T1000 (cell line): ENCODE data around the gene ADAM17.
"Not testable (repeated sequence)": the region's sequence is repeated elsewhere in the genome, so short reads cannot be mapped to it uniquely, and the experiment has no call there.

Experiments used
- DNase-seq: peaks from one replicate; lab custom pipeline; 2025; ENCODE audit warnings: mixed read lengths; lab: John Stamatoyannopoulos, UW

Gene ADAM17

DNA sequence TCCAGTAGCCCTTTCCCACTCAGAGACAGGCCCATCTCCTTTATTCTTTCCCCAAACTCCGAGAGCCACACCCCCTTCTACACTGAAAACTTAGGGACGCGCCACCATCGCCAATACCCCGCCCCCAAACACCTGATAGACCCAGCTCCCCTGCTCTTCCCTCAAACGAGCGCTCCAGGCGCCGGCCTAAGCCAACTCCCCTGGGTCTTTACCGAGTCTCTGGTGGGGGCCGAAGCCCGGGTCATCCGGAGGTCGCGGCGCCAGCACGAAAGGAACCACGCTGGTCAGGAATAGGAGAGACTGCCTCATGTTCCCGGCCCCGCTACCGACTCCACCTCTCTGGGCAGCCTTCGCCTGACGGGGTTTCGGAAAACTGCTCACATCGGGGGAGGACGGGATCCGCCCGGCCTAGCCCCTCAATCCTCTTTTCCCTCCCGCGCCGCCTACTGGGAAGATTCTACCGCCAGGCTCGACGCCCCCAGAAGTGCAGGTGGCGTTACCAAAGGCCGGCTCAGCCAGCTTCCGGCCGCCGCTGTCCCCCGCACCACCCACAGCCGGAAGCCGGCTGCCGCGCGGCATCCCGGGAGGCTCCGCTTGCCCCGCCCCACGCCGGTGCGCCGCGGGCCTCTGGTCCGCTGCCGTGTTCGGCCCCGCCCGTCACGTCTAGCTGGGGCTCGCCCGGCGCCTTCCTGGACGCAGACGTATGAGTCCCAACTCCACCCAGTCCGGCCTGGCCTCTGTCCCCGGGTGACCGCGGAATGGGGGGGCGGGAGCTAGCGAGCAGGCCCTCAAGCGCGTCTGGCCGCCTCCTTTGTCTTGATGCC is at the start of gene ADAM17:
ADAM17 (minus strand) TSS at position 534 of the 824 bp plus-strand sequence; CDS start at position 309, 225 bp downstream.
- peak; percentile 94 for DNase-seq

DNA sequence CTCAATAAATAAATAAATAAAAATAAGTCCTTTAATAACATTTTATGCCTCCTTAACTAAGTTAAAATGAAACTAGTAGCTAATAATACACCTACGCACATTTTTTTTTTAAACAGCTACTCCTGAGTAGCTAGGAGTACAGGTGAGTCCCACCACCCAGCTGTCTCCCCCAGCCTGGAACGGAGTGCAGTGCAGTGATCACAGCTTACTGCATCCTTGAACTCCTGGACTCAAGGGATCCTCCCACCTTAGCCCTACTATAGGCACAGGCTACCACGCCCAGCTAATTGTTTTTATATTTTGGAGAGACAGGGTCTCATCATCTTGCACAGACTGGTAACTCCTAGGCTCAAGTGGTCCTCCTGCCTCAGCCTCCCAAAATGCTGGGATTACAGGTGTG is 46.8 kb upstream of the ADAM17 start:
- no peak for DNase-seq

- no peak for DNase-seq
Measured at GRCh38 chr2:9601397-9601796, 45.8 kb upstream of the ADAM17 start.

- no peak for DNase-seq
Measured at GRCh38 chr2:9599430-9599829, 43.8 kb upstream of the ADAM17 start.

DNA sequence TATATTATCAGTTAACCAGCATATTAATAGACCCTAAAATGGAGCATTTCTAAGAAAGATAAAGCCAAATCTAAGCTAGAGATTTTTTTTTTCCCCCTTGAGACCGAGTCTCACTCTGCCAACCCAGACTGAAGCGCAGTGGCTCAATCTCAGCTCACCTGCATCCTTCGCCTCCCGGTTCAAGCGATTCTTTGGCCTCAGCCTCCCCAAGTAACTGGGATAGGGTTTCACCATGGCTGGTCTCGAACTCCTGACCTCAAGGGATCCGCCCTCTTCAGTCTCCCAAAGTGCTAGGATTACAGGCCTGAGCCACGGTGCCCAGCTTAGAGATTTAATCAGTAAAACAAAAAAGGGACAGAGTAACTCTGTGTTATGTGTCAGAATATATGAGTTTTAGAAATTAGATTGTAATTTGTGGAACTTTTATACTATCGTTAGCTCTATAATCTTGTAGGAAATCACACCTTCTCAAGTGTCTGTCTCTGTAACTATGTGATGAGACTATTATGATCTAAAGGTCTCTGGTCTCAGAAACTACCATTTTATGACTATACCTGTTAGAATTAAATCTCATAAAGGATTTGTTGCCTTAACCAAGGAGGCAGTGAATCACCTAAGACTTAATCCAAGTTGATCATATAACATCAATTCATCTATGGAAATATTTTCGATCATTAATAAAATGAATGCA is 41.1 kb upstream of the ADAM17 start:
- no peak for DNase-seq

DNA sequence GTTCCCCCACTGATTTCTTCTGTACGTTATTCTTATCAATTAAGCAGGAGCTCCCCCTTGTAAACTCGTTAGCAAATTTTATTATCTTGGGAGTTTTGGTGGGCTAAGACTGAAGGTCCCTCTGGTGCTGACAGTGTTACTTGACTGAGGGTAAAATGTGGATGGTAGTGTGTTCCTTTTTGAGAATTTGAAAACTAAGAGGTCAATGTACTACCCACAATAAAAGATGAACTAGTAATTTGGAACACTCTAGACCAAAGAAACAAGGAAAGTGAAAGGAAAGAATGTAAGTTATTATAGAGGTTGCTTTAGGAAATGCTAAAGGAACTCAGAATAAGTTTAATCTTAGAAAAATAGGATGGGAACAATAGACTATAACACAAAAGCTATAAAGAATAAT is 40.1 kb upstream of the ADAM17 start:
- DNase-seq, result no peak

DNA sequence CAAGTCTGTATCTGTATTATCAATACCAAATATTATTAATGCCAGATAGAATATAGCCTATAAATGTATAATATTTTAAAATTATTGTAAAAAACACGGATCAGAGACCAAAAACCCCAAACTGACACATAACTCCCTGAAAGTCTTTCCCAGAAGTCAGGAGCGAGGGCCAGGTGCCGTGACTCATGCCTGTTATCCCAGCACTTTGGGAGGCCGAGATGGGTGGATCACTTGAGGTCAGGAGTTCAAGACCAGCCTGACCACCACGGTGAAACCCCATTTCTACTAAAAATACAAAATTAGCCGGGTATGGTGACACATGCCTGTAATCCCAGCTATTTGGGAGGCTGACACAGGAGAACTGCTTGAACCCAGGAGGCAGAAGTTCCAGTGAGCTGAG is 39.6 kb upstream of the ADAM17 start:
- DNase-seq, result not testable (repeated sequence)

DNA sequence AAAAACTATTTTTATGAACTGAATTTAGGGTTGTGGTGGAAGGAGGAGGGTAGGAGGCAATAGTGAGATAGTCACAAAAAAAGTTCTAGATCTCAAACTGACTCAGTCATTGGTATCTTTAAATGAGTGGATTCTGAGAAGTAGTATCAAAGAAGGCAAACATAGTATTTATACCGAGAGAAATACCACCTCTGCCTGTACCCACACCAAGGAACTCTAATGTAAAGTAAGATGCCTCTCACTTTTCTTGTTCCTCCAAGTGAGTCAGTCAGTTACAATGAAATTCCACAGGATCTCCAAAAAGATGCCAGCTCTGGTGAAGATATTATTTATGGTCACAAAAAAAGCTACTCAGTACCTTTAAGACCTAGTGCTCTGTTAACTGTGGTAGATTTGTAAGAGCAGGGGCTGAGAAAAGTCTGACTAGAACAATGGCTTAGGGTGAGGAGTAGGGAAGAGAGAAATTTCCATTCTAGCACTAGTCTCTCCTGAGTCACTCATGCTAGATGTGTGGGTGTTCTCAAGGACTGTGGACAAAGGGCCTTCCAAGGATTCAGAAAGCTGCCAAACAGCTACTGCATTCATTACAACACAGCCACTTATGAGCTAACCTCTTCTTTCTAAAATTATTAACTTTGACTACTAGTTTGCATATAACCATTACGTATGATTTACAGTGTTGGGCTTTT is 38.9 kb upstream of the ADAM17 start:
- no peak for DNase-seq

DNA sequence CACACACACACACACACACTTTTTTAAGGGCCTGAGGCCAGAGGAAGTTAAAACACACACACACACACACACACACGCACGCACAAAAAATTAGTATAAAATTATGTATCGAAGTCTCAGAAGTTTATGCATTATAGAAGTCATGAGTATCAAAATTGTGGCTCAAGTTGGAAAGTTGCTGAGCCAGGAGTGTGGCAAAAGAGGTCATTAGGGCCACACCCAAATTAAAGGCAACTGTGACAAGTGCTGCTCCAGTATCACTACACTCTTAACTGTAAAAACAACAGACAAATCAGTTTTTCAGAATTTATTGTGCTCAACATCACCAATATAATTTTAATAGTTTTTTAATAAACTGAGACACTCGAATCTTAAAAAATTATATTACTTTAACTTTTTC is 38.3 kb upstream of the ADAM17 start:
- no peak for DNase-seq

GRCh38 chr2:9592699-9593098 is 37.1 kb upstream of the ADAM17 start:
- DNase-seq, result no peak

GRCh38 chr2:9590641-9591040 is 35.0 kb upstream of the ADAM17 start:
- DNase-seq, result no peak

- no peak for DNase-seq
Measured at GRCh38 chr2:9586465-9586864, 30.8 kb upstream of the ADAM17 start.

- no peak for DNase-seq
Measured at GRCh38 chr2:9585486-9585885, 29.9 kb upstream of the ADAM17 start.

DNA sequence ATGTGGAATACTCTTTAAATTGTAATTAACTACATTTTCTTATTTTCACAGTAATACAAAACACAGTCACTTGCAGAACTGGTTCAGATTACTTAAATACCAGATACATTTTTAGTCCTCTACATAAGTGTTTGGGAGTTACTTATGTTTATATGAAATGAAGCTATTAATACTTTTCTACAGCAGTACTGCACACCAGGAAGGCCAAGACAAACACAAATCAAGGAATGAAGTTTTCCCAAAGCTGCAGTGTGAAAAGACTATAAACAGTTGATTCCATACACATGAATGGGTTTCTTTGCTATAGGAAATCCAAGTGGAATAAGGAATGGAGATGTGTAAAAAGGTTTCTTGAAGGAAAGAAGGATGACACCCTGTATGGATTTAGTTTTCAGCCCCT is 29.3 kb upstream of the ADAM17 start:
- DNase-seq, result not testable (repeated sequence)

GRCh38 chr2:9582624-9583023 is 27.0 kb upstream of the ADAM17 start:
- no peak for DNase-seq

DNA sequence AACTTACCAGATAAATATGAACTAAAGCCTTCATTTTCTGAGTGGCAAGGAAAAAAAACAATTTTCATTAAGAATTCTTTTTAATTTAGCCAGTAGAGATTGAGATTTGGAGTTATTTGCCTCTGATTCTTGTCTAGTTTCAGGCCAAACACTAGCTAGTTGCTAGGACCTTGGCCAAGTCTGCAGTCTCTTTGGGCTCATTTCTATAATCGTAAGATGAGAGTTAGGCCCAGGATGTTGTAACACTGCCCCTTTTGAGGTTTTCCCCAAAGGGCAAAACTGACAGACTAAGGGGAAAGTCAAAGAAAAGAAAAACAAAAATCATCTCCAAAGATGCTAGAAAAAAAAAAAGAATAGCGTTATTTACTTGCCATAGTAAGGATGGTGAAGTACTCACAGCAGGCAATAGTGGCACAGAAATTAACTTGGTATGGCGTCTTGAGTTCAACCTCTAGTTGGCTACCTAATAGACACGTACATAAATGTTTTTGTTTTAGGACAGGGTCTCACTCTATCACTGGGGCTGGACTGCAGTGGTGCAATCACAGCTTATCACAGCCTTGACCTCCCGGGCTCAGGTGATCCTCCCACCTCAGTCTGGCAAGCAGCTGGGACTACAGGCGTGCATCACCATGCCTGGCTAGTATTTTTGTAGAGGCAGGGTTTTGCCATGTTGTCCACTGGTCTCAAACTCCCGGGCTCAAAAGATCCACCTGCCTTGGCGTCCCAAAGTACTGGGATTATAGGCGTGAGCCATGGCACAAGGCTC is 23.0 kb upstream of the ADAM17 start:
- no peak for DNase-seq

- DNase-seq, result no peak
Measured at GRCh38 chr2:9574331-9574730, 18.7 kb upstream of the ADAM17 start.

DNA sequence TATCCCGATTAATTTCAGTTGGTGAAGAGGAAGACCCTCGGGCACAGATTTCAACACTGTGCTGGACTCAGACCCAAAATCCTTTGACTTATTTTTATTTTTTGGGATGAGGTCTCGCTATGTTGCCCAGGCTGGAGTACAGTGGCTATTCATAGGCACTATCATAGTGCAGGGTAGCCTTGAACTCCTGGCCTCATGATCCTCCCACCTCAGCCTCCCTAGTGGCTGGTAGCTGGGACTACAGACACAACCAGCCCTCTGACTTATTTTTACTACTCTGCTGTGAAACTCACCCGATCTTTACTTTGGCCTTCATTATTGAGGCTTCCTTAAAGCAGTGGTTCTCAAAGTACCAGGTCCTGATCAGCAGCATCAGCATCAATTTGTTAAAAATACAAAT is 18.2 kb upstream of the ADAM17 start:
- no peak for DNase-seq

DNA sequence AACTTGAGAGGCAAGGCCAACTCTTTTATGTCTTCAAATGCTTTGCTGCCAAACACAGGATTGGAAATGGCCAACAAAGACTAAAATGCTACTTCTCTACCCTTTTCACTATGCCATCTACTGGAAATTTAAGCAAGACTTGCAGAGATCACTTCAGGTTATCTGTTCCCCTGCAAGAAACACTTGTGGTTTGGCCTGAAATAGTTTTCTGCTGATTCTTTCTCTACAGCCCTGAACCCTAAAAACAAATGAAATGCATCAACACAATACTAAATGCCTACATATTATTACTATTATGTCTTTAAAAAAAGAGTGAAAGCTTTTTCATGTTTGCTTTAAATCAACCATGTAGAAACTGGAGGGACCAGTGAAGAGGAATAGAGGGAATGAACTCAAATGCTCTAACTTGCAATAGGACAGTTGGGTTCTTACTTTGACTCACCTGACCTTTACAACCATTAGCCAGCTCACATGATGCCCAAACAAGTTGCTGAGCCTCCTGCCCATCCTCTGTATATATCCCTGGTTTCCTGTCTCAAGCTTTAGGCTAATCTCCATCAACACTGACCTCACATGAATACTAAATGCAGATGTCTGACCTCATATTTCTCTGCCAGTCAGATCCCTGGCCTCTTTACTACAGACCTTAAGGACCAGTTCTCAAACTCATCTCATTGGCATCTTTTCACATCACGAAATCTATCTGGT is 17.5 kb upstream of the ADAM17 start:
- DNase-seq, result no peak

- DNase-seq, result no peak
Measured at GRCh38 chr2:9570182-9571060, 14.8 kb upstream of the ADAM17 start.
